SK-N-SH treated with all-trans-retinoic acid at 6 μM for 48 hours (cell line): ENCODE results near the gene EPM2A.

Experiments used
- ATAC-seq: fragments of 200-7000 bp; cut with Tn5 transposase; 3 replicates; pipeline ENCODE4 v1.9.1; 2020; ENCODE audit warnings: mild to moderate bottlenecking, moderate library complexity
- ARNTL ChIP-seq: fragments of 450-650 bp; formaldehyde crosslinking; IDR thresholded peaks from 2 replicates; pipeline ENCODE4 v1.5.0; 2020; ENCODE audit warnings: low read depth, mild to moderate bottlenecking, moderate library complexity, borderline replicate concordance
- BACH2 ChIP-seq: fragments of 250-450 bp; sonication (Bioruptor Pico); IDR thresholded peaks from 2 replicates; pipeline ENCODE4 v1.9.0; 2021; ENCODE audit warnings: mild to moderate bottlenecking, borderline replicate concordance
- CREB5 ChIP-seq: fragments of 250-450 bp; sonication (Bioruptor Pico); IDR thresholded peaks from 2 replicates; pipeline ENCODE4 v1.5.1; 2020; ENCODE audit warnings: low read depth, mild to moderate bottlenecking, moderate library complexity
- CSDC2 ChIP-seq: fragments of 250-450 bp; sonication (Bioruptor Pico); IDR thresholded peaks from 2 replicates; pipeline ENCODE4 v1.5.0; 2020; ENCODE audit warnings: mild to moderate bottlenecking, moderate library complexity
- ESRRG ChIP-seq: fragments of 250-450 bp; sonication (Bioruptor Pico); IDR thresholded peaks from 2 replicates; pipeline ENCODE4 v1.6.1; 2021; ENCODE audit warnings: mild to moderate bottlenecking
- GLIS3 ChIP-seq: fragments of 250-450 bp; sonication (Bioruptor Pico); IDR thresholded peaks from 2 replicates; pipeline ENCODE4 v1.5.0; 2020; ENCODE audit warnings: mild to moderate bottlenecking, moderate library complexity
- ISL1 ChIP-seq: fragments of 250-450 bp; sonication (Bioruptor Pico); IDR thresholded peaks from 2 replicates; pipeline ENCODE4 v2.1.2; 2022; ENCODE audit warnings: mild to moderate bottlenecking, moderate library complexity
- OSR1 ChIP-seq: fragments of 250-450 bp; sonication (Bioruptor Pico); IDR thresholded peaks from 2 replicates; pipeline ENCODE4 v1.8.0; 2022; ENCODE audit warnings: moderate library complexity, mild to moderate bottlenecking, inconsistent platforms
- POU6F1 ChIP-seq: fragments of 250-450 bp; sonication (Bioruptor Pico); IDR thresholded peaks from 2 replicates; pipeline ENCODE4 v1.8.0; 2021; ENCODE audit warnings: low read depth, mild to moderate bottlenecking, moderate library complexity, borderline replicate concordance
- RARB ChIP-seq: fragments of 250-450 bp; sonication (Bioruptor Pico); IDR thresholded peaks from 2 replicates; pipeline ENCODE4 v1.8.0; 2021; ENCODE audit warnings: mild to moderate bottlenecking, moderate library complexity
- TCF4 ChIP-seq: fragments of 250-450 bp; sonication (Bioruptor Pico); IDR thresholded peaks from 2 replicates; pipeline ENCODE4 v1.8.0; 2021; ENCODE audit warnings: mild to moderate bottlenecking, moderate library complexity, borderline replicate concordance
- ZC3H10 ChIP-seq: fragments of 250-450 bp; sonication (Bioruptor Pico); IDR thresholded peaks from 2 replicates; pipeline ENCODE4 v1.5.1; 2021; ENCODE audit warnings: mild to moderate bottlenecking, moderate library complexity
- ZFP3 ChIP-seq: fragments of 250-450 bp; sonication (Bioruptor Pico); IDR thresholded peaks from 2 replicates; pipeline ENCODE4 v1.5.0; 2020; ENCODE audit warnings: mild to moderate bottlenecking, moderate library complexity
- ZFP30 ChIP-seq: fragments of 450-650 bp; formaldehyde crosslinking; IDR thresholded peaks from 2 replicates; pipeline ENCODE4 v1.5.0; 2022; ENCODE audit warnings: mild to moderate bottlenecking, moderate library complexity
- ZNF565 ChIP-seq: fragments of 450-650 bp; formaldehyde crosslinking; conservative IDR thresholded peaks from 2 replicates; pipeline ENCODE4 v1.5.0; 2020; ENCODE audit warnings: low read depth, mild to moderate bottlenecking, moderate library complexity
- ZNF8 ChIP-seq: fragments of 450-650 bp; formaldehyde crosslinking; IDR thresholded peaks from 2 replicates; pipeline ENCODE4 v1.5.0; 2020; ENCODE audit warnings: mild to moderate bottlenecking, moderate library complexity
- TF ChIP-seq, protein P1 (sequence below): fragments of 250-450 bp; sonication (Bioruptor Pico); IDR thresholded peaks from 2 replicates; pipeline ENCODE4 v1.8.0; 2020; ENCODE audit warnings: mild to moderate bottlenecking, moderate library complexity, borderline replicate concordance

EPM2A gene

GRCh38 chr6:145601397-145601796, 133.9 kb downstream of the EPM2A start:
- TF ChIP-seq ZFP30: no peak
- no peak for TF ChIP-seq ZC3H10
- TF ChIP-seq ZNF8 (CRISPR knock-in tag): no peak
- no peak for TF ChIP-seq GLIS3 (CRISPR knock-in tag)
- TF ChIP-seq POU6F1: no peak
- TF ChIP-seq, all 23 proteins: peak for 0
- ATAC-seq: no peak

GRCh38 chr6:145600299-145600698, 135.0 kb downstream of the EPM2A start:
- no peak for ATAC-seq
- TF ChIP-seq TCF4 (CRISPR knock-in tag) (no peak), CSDC2 (CRISPR knock-in tag) (no peak), ZFP3 (CRISPR knock-in tag) (no peak), ZFP30 (no peak), OSR1 (CRISPR knock-in tag) (no peak)

- TF ChIP-seq ZNF565 (CRISPR knock-in tag) (no peak), ESRRG (CRISPR knock-in tag) (no peak), ARNTL (CRISPR knock-in tag) (no peak), TCF4 (CRISPR knock-in tag) (no peak), ZFP30 (no peak), ZC3H10 (no peak), ZFP3 (CRISPR knock-in tag) (no peak), CREB5 (CRISPR knock-in tag) (no peak)
- TF ChIP-seq, protein P1, sequence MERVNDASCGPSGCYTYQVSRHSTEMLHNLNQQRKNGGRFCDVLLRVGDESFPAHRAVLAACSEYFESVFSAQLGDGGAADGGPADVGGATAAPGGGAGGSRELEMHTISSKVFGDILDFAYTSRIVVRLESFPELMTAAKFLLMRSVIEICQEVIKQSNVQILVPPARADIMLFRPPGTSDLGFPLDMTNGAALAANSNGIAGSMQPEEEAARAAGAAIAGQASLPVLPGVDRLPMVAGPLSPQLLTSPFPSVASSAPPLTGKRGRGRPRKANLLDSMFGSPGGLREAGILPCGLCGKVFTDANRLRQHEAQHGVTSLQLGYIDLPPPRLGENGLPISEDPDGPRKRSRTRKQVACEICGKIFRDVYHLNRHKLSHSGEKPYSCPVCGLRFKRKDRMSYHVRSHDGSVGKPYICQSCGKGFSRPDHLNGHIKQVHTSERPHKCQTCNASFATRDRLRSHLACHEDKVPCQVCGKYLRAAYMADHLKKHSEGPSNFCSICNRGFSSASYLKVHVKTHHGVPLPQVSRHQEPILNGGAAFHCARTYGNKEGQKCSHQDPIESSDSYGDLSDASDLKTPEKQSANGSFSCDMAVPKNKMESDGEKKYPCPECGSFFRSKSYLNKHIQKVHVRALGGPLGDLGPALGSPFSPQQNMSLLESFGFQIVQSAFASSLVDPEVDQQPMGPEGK (CRISPR knock-in tag): no peak
- no peak for ATAC-seq
Observed at GRCh38 chr6:145588981-145589380, 146.3 kb downstream of the EPM2A start.

DNA sequence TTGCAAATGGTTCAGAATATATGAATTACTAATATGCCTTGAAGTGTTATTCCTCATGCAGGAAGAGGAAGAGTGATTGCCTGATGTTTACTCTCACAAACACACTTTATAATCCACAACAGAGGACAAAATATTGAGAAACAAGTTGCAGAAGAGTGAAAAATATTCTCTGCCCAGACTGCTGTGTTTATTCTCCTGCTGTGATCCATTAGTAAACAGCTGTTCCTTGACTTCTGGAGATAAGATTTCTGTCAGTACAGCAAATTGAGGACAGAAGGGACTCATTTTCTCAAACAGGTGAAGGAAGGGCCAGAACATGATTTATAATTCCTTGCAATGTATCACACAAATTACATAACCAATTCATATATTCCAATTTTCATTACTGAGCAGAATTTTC, 148.0 kb downstream of the EPM2A start:
- ATAC-seq: no peak
- TF ChIP-seq ISL1 (CRISPR knock-in tag) (no peak), ESRRG (CRISPR knock-in tag) (no peak), ARNTL (CRISPR knock-in tag) (no peak), TCF4 (CRISPR knock-in tag) (peak; percentile 44; the same call in 1 of the 2 replicates)
- TF ChIP-seq, all 23 proteins: peak for 1

- ATAC-seq: no peak
- TF ChIP-seq CSDC2 (CRISPR knock-in tag) (no peak), ARNTL (CRISPR knock-in tag) (no peak), RARB (CRISPR knock-in tag) (no peak), GLIS3 (CRISPR knock-in tag) (no peak), ISL1 (CRISPR knock-in tag) (no peak), OSR1 (CRISPR knock-in tag) (no peak), CREB5 (CRISPR knock-in tag) (no peak), ZFP30 (no peak), BACH2 (CRISPR knock-in tag) (no peak), TCF4 (CRISPR knock-in tag) (no peak), ZFP3 (CRISPR knock-in tag) (no peak)
Observed at GRCh38 chr6:145583753-145584152, 151.6 kb downstream of the EPM2A start.
